GM18499 (cell line): ENCODE measurements around the gene NFATC3.

Source experiments
- ATAC-seq: cut with Tn5 transposase; IDR thresholded peaks from one replicate; pipeline ENCODE4 v1.9.1; 2021; ENCODE audit warnings: moderate number of reproducible peaks; ENCODE audit not compliant: insufficient read depth, unreplicated experiment

NFATC3 gene

DNA sequence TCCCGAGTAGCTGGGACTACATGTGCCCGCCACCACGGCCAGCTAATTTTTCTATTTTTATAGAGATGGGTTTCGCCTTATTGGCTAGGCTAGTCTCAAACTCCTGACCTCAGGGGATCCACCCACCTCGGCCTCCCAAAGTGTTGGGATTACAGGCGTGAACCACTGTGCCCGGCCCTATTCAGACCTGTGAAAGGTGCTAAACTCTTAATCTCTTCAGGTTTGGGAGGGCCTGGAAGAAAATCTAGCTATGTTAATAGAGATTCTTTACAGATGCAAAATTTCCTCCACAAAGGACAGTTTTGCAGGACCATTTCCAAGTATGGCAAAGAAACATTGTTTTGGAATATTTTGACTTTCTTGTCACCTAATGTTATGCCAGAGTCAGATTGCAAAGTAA, 156.9 kb downstream of the NFATC3 start:
- ATAC-seq = no peak

DNA sequence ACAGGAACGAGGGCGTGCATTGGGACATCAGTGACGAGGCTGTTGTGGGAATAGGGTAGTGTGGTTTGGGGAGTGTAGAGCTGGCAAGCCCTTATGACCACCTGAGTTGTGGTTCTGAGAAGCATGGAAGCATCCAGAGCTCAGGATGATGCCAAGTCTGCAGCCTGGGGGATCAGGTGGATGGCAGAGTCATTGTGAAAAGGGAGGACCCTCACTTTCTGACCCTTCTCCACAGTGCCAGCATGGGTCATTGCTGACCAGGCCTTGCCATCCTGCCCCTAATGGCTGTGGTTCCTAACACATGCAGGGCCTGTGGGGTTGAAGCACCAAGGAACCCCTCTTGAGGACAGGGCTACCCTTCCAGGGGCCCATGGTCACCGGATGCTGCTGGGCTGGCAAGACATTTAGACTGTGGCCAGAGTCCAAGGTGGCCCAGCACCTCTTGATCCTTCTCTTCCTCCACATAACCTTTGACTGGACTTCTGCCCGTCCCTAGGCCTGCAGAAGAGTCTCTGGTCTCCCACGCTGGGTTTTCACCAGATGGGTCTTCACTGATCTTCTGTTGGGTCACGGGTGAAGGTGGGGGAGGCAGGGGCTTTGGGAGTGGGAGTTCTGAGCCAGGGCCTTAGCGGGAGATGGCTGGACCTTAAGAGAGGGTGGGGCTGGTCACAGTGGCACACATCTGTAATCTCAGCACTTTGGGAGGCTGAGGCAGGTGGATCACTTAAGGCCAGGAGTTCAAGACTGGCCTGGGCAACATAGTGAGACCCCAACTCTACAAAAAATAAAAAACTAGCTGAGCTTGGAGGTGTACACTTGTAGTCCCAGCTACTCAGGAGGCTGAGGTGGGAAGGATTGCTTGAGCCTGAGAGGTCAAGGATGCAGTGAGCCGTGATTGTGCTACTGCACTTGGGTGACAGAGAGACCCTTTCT, 158.0 kb downstream of the NFATC3 start:
- no peak for ATAC-seq

DNA sequence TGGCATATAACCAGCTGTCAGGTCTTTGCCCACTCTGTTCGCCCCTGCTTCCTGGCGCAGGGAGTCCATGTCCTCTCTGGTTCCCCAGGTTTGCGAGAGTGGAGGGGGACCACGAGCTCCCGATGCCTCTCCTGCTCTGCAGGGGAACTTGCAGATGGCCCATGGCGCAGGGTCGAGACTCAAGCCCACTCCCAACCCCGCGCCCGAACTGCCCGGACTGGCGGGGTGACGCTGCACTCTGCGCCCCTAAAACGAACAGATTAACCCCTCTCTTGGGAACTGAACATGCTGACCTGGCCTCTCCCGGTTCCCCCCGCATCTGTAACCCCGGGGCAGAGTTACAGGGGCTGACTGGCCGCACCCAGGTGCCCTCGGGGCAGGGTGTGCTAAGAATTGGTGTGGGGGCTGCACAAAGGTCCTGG, 159.3 kb downstream of the NFATC3 start:
- ATAC-seq = no peak

DNA sequence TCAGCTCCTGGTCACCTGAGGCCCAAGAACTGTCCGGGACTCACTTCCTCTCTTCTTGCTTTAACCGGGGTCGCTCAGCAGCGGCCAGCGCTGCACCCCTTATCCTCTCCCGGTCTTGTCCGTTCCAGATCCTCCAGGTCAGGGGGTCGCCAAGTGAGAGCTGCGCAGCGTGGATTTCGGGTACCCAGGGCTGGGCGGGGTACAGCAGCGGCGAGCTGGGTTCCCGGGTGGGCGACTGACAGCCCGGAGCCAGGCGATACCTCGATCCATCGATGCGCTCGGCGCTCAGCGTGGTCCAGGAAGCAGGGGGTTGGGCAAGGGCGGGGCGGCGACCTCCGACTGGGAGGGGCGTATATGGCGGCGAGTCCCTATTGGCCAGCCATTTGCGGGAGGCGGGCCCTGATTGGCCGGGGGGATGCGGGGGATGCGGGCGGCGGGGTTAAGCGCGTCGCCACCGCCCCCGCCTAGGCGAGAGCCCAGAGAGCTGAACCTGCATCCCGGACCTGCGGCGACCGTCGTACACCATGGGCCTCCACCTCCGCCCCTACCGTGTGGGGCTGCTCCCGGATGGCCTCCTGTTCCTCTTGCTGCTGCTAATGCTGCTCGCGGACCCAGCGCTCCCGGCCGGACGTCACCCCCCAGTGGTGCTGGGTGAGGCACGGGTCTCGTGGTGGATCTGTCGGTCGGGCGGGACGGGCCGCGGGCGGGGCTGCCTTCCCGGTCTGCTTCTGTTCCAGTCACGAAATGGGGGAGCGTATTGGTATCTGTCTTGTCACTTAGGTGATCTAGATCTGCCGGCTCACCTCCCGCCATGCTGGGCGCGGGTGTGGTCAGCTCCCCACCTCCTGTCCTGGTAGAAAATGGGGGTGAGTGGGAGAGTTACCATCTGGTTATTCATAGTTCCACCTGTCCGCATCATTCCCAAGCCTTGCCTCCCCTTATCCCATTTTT, 160.0 kb downstream of the NFATC3 start, which contains the start of gene PLA2G15:
TSS of gene PLA2G15 (plus strand) at position 471 of the 951 bp plus-strand sequence. CDS start at position 525, 54 bp downstream.
- ATAC-seq = peak; percentile 71

DNA sequence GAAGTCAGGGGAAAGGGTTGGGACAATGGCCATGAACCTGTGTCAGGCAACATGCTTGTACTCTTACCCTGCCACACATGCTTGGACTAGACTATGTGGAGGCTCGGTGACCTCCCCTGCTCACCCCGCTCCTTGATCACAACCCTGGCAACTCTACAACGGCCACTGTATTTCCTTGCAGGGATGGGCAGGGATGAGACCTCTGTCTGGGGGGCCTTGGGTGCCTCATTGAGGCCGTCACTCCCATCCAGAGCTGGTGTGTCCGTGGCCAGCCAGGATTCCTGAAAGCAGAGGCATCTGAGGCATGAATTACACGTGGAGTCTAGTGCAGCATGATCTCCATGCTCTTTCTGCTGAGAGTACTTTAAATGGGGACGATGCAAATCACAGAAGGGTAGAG, 161.0 kb downstream of the NFATC3 start:
- ATAC-seq = no peak

GRCh38 chr16:68246666-68247065, 161.5 kb downstream of the NFATC3 start:
- no peak for ATAC-seq

DNA sequence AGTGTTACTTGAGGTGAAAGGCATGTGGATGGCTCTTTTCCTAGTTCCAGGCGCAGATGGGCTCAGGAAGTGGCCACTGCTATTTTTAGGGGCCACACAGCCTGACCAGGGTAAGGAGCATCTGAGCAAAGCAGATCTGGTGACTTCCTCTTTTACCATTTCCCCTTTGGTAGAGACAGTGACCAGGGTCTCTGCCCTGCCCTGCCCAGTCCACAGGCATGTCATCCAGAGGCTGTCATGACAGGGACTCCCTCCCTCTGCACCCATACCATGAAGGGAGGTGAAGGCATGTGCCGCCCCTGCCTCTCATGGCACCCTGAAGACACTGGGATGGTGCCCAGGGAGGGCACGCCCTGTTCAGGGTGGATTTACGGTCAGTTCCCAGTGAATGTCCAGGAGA, 162.2 kb downstream of the NFATC3 start:
- no peak for ATAC-seq

DNA sequence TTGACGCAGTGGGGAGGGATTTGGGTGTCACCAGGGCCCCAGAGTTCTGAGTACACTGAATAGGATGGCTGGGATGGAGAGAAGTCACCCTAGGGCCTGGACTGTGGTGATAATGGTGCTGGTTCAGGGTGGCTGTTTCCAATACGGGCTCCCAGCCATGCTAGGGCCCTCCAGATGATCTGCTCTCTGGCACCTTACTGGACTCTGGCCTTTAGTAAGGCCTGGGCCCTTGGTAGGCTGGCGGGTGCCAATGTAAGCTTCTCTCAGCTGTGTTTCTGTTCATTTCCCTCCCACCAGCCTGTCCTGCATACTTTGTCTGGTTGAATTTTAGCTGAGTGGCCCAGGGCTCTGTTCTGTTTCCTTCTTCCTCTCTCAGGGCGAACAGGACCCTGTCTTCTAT, 162.8 kb downstream of the NFATC3 start:
- no peak for ATAC-seq

- no peak for ATAC-seq
Observed at GRCh38 chr16:68249371-68249770, 164.2 kb downstream of the NFATC3 start.

- no peak for ATAC-seq
Observed at GRCh38 chr16:68250951-68251350, 165.8 kb downstream of the NFATC3 start.

DNA sequence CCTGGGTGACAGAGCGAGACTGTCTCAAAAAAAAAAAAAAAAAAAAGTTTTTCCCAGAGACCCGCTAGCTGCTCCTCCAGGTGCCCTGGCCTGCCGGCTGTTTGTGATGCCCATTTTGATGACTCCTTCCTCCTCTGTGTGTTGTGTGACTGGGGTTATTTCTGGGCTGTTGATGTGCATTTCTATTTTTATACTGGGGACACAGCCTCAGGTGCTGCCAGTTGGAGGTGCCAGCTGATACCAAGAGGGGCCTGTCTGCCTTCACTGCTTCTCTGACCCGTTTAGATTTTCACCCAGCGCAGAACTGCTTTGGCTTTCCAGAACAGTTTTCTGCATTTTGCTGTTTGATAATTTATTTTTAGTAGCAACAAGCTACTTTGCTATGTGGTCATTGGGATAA, 166.7 kb downstream of the NFATC3 start:
- no peak for ATAC-seq

- no peak for ATAC-seq
Observed at GRCh38 chr16:68252383-68252782, 167.2 kb downstream of the NFATC3 start.

- ATAC-seq = no peak
Observed at GRCh38 chr16:68253721-68254120, 168.6 kb downstream of the NFATC3 start.

- no peak for ATAC-seq
Observed at GRCh38 chr16:68255712-68256111, 170.5 kb downstream of the NFATC3 start.

GRCh38 chr16:68257251-68257905, 172.2 kb downstream of the NFATC3 start:
- ATAC-seq = no peak

DNA sequence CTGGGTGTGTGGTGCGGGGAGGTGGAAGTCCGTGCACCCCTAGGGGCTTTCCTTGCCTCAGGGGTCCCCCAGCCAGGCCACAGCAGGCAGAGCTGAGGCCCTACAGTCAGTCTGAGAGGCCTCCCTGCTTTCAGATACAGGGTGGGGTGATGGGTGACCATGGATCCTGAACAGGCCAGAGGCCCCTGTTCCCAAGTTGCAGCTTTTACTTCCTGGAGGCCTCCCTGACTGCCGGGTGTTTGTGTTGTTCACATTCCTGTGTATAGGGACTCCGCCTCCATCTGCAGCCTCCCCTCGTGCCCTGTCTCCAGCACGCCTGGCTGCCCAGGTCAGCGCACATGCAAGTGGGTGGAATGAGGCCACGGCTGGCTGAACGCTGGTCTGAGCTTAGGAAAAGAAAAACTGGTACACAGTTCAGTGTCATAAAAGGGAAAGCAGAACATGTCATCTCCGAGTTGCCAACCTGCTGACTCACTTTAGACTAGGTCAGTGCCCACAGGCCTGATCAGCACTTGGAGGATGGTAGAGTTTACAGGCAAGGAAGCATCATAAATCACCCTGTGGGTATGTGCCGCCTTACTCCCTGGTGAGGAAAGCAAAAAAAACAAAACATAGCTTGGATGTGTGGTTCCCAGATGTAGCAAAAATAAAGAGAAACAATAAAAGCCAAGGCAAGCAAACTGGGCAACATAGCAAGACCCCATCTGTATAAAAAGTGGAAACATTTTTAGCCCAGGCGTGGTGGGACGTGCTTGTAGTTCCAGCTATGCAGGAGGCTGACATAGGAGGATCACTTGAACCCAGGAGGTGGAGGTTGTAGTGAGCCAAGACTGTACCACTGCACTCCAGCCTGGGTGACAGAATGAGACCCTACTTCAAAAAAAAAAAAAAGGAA, 173.0 kb downstream of the NFATC3 start:
- ATAC-seq = no peak

DNA sequence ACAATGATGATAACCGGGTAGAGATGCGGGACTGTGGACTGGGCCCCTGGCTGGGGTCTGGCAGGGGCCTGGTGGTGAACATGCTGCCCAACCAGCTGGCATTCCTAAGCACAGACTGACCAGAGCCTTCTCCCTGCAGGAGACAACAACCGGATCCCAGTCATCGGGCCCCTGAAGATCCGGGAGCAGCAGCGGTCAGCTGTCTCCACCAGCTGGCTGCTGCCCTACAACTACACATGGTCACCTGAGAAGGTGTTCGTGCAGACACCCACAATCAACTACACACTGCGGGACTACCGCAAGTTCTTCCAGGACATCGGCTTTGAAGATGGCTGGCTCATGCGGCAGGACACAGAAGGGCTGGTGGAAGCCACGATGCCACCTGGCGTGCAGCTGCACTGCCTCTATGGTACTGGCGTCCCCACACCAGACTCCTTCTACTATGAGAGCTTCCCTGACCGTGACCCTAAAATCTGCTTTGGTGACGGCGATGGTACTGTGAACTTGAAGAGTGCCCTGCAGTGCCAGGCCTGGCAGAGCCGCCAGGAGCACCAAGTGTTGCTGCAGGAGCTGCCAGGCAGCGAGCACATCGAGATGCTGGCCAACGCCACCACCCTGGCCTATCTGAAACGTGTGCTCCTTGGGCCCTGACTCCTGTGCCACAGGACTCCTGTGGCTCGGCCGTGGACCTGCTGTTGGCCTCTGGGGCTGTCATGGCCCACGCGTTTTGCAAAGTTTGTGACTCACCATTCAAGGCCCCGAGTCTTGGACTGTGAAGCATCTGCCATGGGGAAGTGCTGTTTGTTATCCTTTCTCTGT, 174.0 kb downstream of the NFATC3 start:
- ATAC-seq = no peak

- ATAC-seq = no peak
Observed at GRCh38 chr16:68263559-68264127, 178.5 kb downstream of the NFATC3 start.
